NOMO-1 treated with dmso at 0.1 percent for 144 hours (cell line): ENCODE measurements around the gene NEK2.
"Not testable (repeated sequence)": the region's sequence is repeated elsewhere in the genome, so short reads cannot be mapped to it uniquely, and the experiment has no call there.

ENCODE experiments used
- DNase-seq: peaks from one replicate; lab custom pipeline; 2025; ENCODE audit not compliant: unreplicated experiment; lab: John Stamatoyannopoulos, UW

Gene NEK2

GRCh38 chr1:211652371-211652770, 23.1 kb downstream of the NEK2 start:
- DNase-seq: no peak

- DNase-seq: no peak
These were observed 24.5 kb downstream of the NEK2 start for GRCh38 chr1:211650904-211651303.

GRCh38 chr1:211648980-211649934, 26.2 kb downstream of the NEK2 start:
- peak; percentile 37 for DNase-seq

GRCh38 chr1:211648336-211648735, 27.1 kb downstream of the NEK2 start:
- no peak for DNase-seq

- DNase-seq: no peak
These were observed 27.7 kb downstream of the NEK2 start for GRCh38 chr1:211647711-211648121.

- no peak for DNase-seq
These were observed 28.9 kb downstream of the NEK2 start for GRCh38 chr1:211646566-211646965.

- not testable (repeated sequence) for DNase-seq
These were observed 29.8 kb downstream of the NEK2 start for GRCh38 chr1:211645601-211646000.

- DNase-seq: no peak
These were observed 30.8 kb downstream of the NEK2 start for GRCh38 chr1:211644653-211645052.

GRCh38 chr1:211643324-211644212, 31.9 kb downstream of the NEK2 start:
- no peak for DNase-seq

GRCh38 chr1:211642870-211643269, 32.6 kb downstream of the NEK2 start:
- no peak for DNase-seq

GRCh38 chr1:211641942-211642341, 33.5 kb downstream of the NEK2 start:
- DNase-seq: no peak

- DNase-seq: no peak
These were observed 34.2 kb downstream of the NEK2 start for GRCh38 chr1:211641044-211641800.

GRCh38 chr1:211640301-211640630, 35.2 kb downstream of the NEK2 start:
- DNase-seq: no peak

- DNase-seq: no peak
These were observed 35.7 kb downstream of the NEK2 start for GRCh38 chr1:211639475-211640300.

GRCh38 chr1:211638689-211639101, 36.7 kb downstream of the NEK2 start:
- DNase-seq: no peak

- DNase-seq: no peak
These were observed 37.2 kb downstream of the NEK2 start for GRCh38 chr1:211638246-211638645.

GRCh38 chr1:211637066-211637465, 38.4 kb downstream of the NEK2 start:
- DNase-seq: no peak

- DNase-seq: not testable (repeated sequence)
These were observed 38.8 kb downstream of the NEK2 start for GRCh38 chr1:211636575-211637029.

GRCh38 chr1:211635597-211636205, 39.7 kb downstream of the NEK2 start:
- no peak for DNase-seq

GRCh38 chr1:211634931-211635330, 40.5 kb downstream of the NEK2 start:
- DNase-seq: no peak
